Transverse colon (tissue), 4 donors: ENCODE measurements around the gene GPR152. TPM values are rescaled to one million over a fixed set of nuclear protein-coding genes. Genes with fewer than 3 reads are reported as not detected.
A peak's percentile ranks its signal among the peaks of the same experiment; 100 is the strongest.

Experiments used
- DNase-seq: peaks from one replicate; pipeline ENCODE4 v3.0.0-alpha.2; 2019
- H3K27ac ChIP-seq, 4 donors: fragments of 200-600 bp; sonication (generic); 2 replicates each; pipeline ENCODE4 v1.5.1; 2016 to 2018; ENCODE audit warnings: inconsistent platforms in 4 of 4
- H3K27me3 ChIP-seq: fragments of 200-600 bp; sonication (generic); 2 replicates; pipeline ENCODE4 v1.5.1; 2017; ENCODE audit warnings: inconsistent platforms
- H3K36me3 ChIP-seq, 4 donors: fragments of 200-600 bp; sonication (generic); 2 replicates each; pipeline ENCODE4 v1.5.1; 2017 to 2019; ENCODE audit warnings: inconsistent platforms in 4 of 4
- H3K4me1 ChIP-seq, 4 donors: fragments of 200-600 bp; sonication (generic); 2 replicates each; pipeline ENCODE4 v1.5.1; 2017 to 2020; ENCODE audit warnings: inconsistent platforms in 4 of 4
- H3K4me3 ChIP-seq, 4 donors: fragments of 200-600 bp; sonication (generic); 1 replicate in 1 of 4; 2 replicates in 3 of 4; pipeline versions ENCODE4 v1.5.1 to v1.6.1; 2017 to 2019; ENCODE audit warnings: inconsistent platforms in 4 of 4
- H3K9me3 ChIP-seq, 2 donors: fragments of 200-600 bp; sonication (generic); 2 replicates each; pipeline ENCODE4 v1.5.1; 2017 to 2019; ENCODE audit warnings: inconsistent platforms in 2 of 2
- EP300 ChIP-seq: sonication (generic); formaldehyde crosslinking; IDR thresholded peaks from one replicate; pipeline ENCODE4 v1.6.1; 2017; ENCODE audit warnings: antibody characterized with exemption, low read depth
- POLR2A ChIP-seq: fragments of 450-650 bp; IDR thresholded peaks from one replicate; pipeline ENCODE4 v1.6.1; 2016; ENCODE audit warnings: antibody characterized with exemption, mild to moderate bottlenecking, moderate library complexity
- POLR2AphosphoS5 ChIP-seq, 3 donors: sonication (generic); formaldehyde crosslinking; IDR thresholded peaks; one replicate each; pipeline ENCODE4 v1.6.1; 2016; ENCODE audit warnings: antibody characterized with exemption in 3 of 3
- WGBS, 2 donors: methylation state at CpG; one replicate each; pipeline ENCODE4 v1.1.5; 2018; ENCODE audit warnings: low coverage in 1 of 2; 5-methylcytosine and 5-hydroxymethylcytosine counted together
- in situ Hi-C, 4 donors: fragments of 200-750 bp; cut with MboI; loops; one replicate each; pipeline versions ENCODE4 v1.15.0 to v1.15.1; 2017; ENCODE audit warnings: low sequenced_read_pairs in 3 of 4, low pct_ligation_motif_present in 1 of 4, low pct_unique_long_range_greater_than_20kb in 1 of 4
- intact Hi-C: fragments of 100-400 bp; cut with DNase I; formaldehyde crosslinking; loops from one replicate; pipeline ENCODE4 v1.15.1; 2023; ENCODE audit warnings: low total_unique reads
- total RNA-seq, 4 donors: library from RNA; depleted of rRNA; stranded (reverse); fragments of >200 nt; gene quantifications; one replicate each; pipeline ENCODE4 v1.1.0, GENCODE V29; 2016
- TF ChIP-seq, protein P1 (sequence below), 5 experiments: fragments of 200-600 bp in 3 of 5; fragments of 450-650 bp in 2 of 5; sonication (generic) in 3 of 5; IDR thresholded peaks; 1 replicate in 2 of 5; 2 replicates in 3 of 5; pipeline ENCODE4 v1.5.1; 2016 to 2017; ENCODE audit warnings: antibody characterized with exemption in 5 of 5, inconsistent platforms in 3 of 5, mild to moderate bottlenecking in 2 of 5, moderate library complexity in 1 of 5

Gene GPR152
- total RNA-seq, 4 donors from 2014 or later, result not detected

DNA sequence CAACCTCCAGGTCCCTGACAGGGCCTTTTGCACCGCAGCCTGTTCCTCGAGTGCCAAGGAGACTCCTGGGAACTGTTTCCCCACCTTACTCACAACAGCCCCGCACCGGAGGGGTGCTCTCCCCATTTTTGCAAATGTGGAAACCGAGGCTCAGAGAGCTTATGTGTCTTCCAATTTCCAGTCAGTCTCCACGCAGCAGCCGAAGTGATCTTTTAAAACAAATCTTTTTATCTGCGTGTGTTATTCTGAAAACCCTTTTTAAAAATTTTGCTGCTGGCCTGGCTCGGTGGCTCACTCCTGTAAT, 16.9 kb upstream of the GPR152 start:
- H3K9me3 ChIP-seq, result no peaks in the 10 kb centered on the region
- in situ Hi-C loops (no loop called here), intact Hi-C loops (no loop called here)
- no peak for DNase-seq
- H3K27ac ChIP-seq, result peak overlapping the region; percentile 86 to 90 (median 90)
- TF ChIP-seq EP300 (no peak), POLR2AphosphoS5 (IDR thresholded peaks at IDR 0.05) (no peak), POLR2A (no peak)
- TF ChIP-seq, protein P1, sequence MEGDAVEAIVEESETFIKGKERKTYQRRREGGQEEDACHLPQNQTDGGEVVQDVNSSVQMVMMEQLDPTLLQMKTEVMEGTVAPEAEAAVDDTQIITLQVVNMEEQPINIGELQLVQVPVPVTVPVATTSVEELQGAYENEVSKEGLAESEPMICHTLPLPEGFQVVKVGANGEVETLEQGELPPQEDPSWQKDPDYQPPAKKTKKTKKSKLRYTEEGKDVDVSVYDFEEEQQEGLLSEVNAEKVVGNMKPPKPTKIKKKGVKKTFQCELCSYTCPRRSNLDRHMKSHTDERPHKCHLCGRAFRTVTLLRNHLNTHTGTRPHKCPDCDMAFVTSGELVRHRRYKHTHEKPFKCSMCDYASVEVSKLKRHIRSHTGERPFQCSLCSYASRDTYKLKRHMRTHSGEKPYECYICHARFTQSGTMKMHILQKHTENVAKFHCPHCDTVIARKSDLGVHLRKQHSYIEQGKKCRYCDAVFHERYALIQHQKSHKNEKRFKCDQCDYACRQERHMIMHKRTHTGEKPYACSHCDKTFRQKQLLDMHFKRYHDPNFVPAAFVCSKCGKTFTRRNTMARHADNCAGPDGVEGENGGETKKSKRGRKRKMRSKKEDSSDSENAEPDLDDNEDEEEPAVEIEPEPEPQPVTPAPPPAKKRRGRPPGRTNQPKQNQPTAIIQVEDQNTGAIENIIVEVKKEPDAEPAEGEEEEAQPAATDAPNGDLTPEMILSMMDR (IDR thresholded peaks at IDR 0.05), result peak in 1 of 5 experiments; percentile 5
- H3K27me3 ChIP-seq, result no peaks in the 10 kb centered on the region
- H3K36me3 ChIP-seq, result no peaks in the 10 kb centered on the region
- peak overlapping the region; percentile 23 to 82 (median 66) for H3K4me3 ChIP-seq
- 8% methylated on average over 8 of the region's 9 CpGs; no CpG with 5 or more reads in 1 of the 2 donors for WGBS, 2 donors
- H3K4me1 ChIP-seq, result peaks cover 16 to 32% (median 27%) of the 10 kb centered on the region in 4 donors

DNA sequence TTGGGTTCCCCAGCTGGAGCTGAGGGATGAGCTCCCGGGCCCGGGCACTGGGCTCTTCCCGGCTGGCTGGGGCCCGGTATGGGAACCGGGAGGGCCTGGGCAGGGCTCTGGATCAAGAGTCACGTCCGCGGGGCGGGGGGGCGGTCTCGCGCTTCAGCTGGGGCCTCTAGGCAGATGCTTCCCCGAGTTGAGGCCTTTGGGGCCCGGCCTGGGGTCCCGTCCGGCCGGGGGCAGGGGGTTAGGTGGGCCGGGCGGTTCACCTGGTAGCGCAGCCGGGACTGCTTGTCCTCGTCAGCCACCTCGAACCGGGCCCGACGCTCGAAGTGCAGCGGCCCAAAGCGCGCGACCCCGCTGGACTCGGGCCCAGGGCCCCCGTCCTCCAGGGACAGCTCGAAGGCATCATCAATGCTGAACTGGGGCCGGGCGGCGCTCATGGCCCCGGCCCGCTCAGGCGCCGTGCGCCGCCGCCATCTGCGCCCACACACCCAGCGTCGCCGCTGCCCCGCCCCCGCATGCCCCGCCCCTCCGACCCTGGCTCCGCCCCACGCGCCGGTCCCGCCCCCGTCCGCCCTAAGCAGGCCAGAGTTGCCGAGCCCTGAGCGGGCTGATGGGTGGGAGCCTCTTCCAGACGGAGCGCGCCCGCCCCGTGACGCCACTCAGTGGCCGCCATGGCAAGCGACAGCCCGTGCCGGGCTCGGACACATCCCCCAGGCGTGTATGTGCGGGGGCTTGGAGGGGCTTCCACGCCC, 16.4 kb upstream of the GPR152 start, which contains the start of gene TMEM134:
Gene TMEM134, minus strand, starts transcription at position 493 of the 749 bp plus-strand sequence. Its CDS starts 59 bp downstream, at position 434.
- H3K27ac ChIP-seq, result peak within 1 kb of the TSS; percentile 86 to 90 (median 90)
- H3K27me3 ChIP-seq, result no peaks in the 10 kb centered on the region
- in situ Hi-C loops, result no loop called here
- 1% methylated on average over 25 of the region's 76 CpGs; no CpG with 5 or more reads in 1 of the 2 donors for WGBS, 2 donors
- intact Hi-C loops, result no loop called here
- H3K9me3 ChIP-seq, result no peaks in the 10 kb centered on the region
- TF ChIP-seq EP300, result no peak
- TF ChIP-seq, protein P1 (IDR thresholded peaks at IDR 0.05), result peak; percentile 24 to 61 (median 41)
- TF ChIP-seq POLR2A, result peak; percentile 88
- peak; percentile 61 to 91 (median 86) for TF ChIP-seq POLR2AphosphoS5 (IDR thresholded peaks at IDR 0.05)
- H3K4me3 ChIP-seq, result peak within 1 kb of the TSS; percentile 53 to 82 (median 80)
- H3K4me1 ChIP-seq, result peaks cover 20 to 37% (median 32%) of the 10 kb centered on the region in 4 donors
- no peaks in the 10 kb centered on the region for H3K36me3 ChIP-seq
- peak; percentile 94 for DNase-seq

DNA sequence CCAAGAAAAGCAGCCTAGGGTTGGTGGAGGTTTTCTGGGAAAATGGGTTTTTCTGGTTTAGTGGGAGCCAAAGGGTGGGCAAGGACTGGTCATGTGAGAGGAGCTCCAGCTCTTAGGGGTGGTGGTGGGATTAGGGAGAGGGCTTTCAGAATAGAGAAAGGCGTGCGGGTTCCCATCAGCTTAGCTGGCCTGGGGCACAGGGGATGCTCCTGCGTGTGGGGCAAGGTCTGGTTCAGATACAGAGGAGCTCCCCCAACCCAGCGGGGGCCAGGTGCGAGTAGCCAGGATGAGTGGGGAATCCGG, 15.9 kb upstream of the GPR152 start:
- intact Hi-C loops, result no loop called here
- Histone ChIP-seq H3K4me1 (peaks cover 22 to 41% (median 35%) of the 10 kb centered on the region in 4 donors), H3K36me3 (no peaks in the 10 kb centered on the region), H3K9me3 (no peaks in the 10 kb centered on the region), H3K4me3 (peak overlapping the region; percentile 53 to 82 (median 80)), H3K27me3 (no peaks in the 10 kb centered on the region), H3K27ac (peak overlapping the region; percentile 86 to 90 (median 90))
- in situ Hi-C loops, result no loop called here
- WGBS, 2 donors, result 1% methylated on average over 6 of the region's 6 CpGs; no CpG with 5 or more reads in 1 of the 2 donors
- TF ChIP-seq, protein P1 (IDR thresholded peaks at IDR 0.05), result no peak
- TF ChIP-seq POLR2A (no peak), EP300 (no peak), POLR2AphosphoS5 (IDR thresholded peaks at IDR 0.05) (no peak)
- DNase-seq, result no peak

DNA sequence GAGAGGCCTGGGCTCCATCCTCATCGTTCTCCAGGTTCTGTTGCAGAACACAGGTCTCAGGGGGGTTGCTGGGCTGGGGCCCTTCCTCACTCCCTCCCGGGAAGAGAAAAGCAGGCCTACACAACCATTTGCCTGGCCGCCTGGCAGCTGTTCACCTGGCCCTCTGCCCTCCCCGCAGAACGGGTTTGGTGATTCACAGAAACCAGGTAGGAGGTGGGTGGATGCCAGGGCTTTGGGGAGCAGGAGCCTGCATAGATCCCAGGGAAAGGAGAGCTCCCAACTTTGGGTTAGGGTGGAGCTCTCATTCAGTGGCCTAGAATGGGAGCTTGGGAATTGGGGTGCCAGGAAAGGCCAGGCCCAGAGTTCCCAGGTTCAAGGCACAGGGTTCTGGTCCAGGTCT, 15.5 kb upstream of the GPR152 start:
- intact Hi-C loops, result no loop called here
- H3K4me1 ChIP-seq, result peaks cover 22 to 41% (median 35%) of the 10 kb centered on the region in 4 donors
- H3K27me3 ChIP-seq, result no peaks in the 10 kb centered on the region
- no peaks in the 10 kb centered on the region for H3K36me3 ChIP-seq
- TF ChIP-seq POLR2A (peak; percentile 34), EP300 (no peak), POLR2AphosphoS5 (IDR thresholded peaks at IDR 0.05) (peak in 2 of 3 donors; percentile 41 to 71)
- TF ChIP-seq, protein P1 (IDR thresholded peaks at IDR 0.05), result no peak
- WGBS, 2 donors, result 28% methylated on average over 5 of the region's 5 CpGs; no CpG with 5 or more reads in 1 of the 2 donors
- peak; percentile 80 for DNase-seq
- no peaks in the 10 kb centered on the region for H3K9me3 ChIP-seq
- in situ Hi-C loops, result no loop called here
- H3K27ac ChIP-seq, result peak overlapping the region; percentile 86 to 90 (median 90)
- H3K4me3 ChIP-seq, result peak overlapping the region; percentile 53 to 82 (median 80)
